Stimulated activated CD8-positive, alpha-beta memory T cell treated with anti-CD3 and anti-CD28 coated beads, Interleukin-15, amount 100 ng/mL, for 4 hours (primary cell): ENCODE data around the gene RCCD1.
"Not testable (repeated sequence)": the region's sequence is repeated elsewhere in the genome, so short reads cannot be mapped to it uniquely, and the experiment has no call there.

Experiments
- DNase-seq, 2 donors: peaks; one replicate each; pipeline ENCODE4 v3.0.0-alpha.2; 2020; ENCODE audit warnings: low read depth in 2 of 2

The RCCD1 gene

DNA sequence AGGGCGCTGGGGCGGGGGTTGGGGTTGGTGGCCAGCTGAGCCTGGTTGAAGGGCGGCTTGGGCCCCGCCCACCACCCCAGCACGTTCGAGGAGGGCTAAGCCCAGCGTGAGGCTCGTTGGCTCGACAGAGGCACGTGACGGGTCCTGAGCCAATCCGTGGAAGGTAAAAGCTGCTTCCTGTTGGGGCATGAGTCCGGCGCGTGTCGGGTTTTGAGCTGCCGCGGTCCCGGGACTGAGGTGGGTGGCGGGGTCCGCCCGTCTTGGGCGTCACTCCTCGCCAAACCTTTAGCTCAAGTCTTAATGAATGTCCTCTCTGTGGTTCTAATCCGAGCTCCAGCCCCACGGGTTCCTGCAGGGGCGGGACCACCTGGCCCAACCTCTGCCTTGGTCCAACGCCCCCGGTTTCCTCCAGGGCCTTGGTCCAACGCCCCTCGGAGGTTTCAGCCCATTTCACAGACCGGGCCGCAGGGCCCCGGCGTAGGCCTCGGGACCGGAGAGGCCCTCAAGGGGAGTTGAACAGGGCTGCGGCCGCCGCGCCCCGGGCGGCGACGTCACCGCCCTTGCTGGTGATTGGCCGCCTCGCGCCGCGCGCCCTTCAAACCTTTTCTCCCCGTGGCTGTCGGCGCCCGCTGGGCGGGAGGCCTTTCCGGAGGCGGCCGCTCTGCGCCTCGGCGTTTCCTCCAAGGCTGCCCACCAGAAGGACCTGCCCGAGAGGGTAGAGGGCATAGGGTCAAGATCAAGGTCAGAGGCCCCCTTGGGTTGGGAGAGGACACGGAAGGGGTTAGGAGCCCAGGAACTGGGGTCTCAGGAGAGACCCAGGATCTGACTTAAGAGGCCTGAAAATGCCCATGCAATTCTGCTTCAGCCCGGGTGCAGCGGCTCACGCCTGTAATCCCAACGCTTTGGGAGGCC is at the start of gene RCCD1:
RCCD1 (plus strand) TSS at position 173 of the 912 bp plus-strand sequence. CDS start 1,851 bp downstream, outside the sequence.
- peak; percentile 76 to 83 for DNase-seq

DNA sequence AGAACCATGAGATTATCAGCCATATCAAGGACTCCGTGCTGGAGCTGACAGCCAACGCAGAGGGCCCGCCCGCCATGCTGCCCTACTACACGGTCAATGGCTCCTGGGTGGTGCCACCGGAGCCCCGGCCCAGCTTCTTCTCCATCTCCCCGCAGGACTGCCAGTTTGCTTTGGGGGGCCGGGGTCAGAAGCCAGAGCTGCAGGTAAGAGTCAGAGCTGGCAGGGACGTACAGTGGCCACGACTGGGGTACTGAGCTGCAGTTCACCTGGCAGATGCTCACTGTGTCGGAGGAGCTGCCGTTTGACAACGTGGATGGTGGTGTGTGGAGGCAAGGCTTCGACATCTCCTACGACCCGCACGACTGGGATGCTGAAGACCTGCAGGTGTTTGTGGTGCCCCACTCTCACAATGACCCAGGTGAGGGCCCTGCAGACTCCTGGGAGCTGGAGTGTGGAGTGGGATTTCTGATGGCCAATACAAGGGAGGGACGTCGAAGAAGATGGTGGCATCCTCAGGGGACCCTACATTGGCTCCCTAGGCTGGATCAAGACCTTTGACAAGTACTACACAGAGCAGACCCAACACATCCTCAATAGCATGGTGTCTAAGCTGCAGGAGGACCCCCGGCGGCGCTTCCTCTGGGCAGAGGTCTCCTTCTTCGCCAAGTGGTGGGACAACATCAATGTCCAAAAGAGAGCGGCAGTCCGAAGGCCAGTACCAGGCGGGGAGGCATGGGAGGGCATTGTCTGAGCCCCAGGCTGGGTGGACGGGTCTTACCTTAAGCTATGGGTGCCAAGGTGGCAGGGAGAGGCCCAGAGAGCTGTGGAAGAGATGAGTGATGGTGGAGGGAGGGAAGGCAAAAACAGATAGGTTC is 49.1 kb upstream of the RCCD1 start:
- no peak for DNase-seq

DNA sequence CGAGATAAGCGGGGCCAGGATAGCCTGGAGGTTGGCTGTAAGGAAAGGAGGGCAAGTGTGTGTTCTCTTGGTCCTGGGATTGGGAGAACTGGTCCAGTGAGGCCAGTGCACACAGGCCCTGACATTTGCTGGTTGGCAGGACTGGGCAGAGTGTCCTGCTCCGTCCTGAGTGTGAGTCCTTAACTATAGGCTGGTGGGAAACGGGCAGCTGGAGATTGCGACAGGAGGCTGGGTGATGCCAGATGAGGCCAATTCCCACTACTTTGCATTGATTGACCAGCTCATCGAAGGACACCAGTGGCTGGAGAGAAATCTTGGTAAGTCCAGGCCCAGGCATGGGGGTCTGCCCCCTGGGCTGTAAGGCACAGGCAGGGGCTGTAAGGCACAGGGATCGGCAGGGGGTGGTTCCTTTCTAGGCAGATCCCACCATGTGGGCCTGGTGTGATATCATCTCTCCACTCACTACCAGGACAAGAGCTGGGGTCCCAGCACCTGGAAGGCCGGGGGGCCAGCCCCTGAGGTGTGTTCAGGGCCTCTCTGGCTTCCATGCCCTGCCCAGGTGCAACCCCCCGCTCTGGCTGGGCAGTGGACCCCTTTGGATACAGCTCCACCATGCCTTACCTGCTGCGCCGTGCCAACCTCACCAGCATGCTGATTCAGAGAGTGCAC is 48.4 kb upstream of the RCCD1 start:
- DNase-seq, result no peak

DNA sequence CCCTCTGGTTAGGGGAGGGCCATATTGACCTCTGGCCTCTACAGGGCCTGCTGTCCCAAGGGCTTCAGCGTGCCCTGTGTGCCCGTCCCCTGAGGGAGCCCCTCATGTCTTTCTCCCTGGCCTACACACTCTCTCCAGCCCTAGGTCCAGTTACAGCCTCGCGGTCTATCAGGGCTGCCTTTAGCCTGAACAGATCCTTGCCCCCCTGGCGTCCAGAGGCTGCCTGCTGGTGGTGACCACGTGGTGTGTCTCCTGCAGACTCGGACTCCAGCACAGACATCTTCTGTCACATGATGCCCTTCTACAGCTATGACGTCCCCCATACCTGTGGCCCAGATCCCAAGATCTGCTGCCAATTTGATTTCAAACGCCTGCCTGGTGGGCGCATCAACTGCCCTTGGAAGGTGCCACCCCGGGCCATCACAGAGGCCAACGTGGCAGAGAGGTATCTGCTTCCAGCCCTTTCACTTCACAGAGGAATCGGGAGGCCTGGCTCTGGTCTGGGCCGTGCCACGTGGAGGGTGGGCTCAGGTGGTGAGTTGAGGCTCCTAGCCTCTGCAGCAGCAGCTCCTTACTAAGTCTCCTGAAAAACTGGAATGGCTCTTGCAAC is 47.5 kb upstream of the RCCD1 start:
- no peak for DNase-seq

DNA sequence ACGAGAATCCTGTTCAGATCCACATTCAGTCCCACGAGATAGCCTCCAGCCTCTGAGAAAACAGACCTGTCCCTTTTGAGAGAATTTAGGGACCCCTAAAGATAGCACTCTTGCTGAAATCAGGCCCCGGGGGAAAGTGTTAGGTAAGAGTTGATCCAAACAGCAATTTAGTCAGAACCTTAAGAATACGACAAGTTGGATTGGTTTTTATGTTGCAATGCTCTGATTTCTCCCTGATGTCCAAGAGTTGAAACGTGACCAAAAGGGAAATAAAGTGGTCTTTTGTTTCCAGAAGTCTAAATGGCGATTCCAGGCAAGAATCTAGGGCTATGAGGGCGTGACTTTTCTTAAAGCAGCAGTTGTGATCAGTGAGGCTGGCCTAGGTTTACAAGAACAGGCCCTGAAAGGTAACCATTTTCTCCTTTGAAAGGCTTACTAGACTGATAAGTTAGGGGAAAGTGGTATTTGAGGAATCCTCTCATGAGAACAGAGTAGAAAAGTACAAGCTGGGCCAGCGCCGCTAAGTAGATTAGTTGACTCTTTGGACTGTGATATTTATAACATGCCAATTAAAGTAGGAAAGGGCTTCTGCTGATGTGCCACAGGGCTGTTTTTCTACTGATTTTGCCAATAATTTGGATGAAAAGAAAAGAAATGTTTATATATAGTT is 46.7 kb upstream of the RCCD1 start:
- no peak for DNase-seq

- not testable (repeated sequence) for DNase-seq
Measured at GRCh38 chr15:90909449-90909848, 45.2 kb upstream of the RCCD1 start.

DNA sequence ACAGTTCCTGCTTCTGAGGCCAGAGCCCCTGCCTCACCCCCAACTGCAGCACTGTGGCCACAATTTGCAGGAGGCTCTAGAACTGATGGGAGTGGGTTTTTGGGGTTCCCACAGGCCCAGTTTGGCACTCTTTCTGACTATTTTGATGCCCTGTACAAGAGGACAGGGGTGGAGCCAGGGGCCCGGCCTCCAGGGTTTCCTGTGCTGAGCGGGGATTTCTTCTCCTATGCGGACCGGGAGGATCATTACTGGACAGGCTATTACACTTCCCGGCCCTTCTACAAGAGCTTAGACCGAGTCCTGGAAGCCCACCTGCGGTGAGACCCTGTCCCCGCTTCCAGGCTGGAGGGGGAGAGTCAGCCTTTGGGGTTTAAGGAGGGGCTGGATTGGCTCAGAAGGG is 44.7 kb upstream of the RCCD1 start:
- no peak for DNase-seq

DNA sequence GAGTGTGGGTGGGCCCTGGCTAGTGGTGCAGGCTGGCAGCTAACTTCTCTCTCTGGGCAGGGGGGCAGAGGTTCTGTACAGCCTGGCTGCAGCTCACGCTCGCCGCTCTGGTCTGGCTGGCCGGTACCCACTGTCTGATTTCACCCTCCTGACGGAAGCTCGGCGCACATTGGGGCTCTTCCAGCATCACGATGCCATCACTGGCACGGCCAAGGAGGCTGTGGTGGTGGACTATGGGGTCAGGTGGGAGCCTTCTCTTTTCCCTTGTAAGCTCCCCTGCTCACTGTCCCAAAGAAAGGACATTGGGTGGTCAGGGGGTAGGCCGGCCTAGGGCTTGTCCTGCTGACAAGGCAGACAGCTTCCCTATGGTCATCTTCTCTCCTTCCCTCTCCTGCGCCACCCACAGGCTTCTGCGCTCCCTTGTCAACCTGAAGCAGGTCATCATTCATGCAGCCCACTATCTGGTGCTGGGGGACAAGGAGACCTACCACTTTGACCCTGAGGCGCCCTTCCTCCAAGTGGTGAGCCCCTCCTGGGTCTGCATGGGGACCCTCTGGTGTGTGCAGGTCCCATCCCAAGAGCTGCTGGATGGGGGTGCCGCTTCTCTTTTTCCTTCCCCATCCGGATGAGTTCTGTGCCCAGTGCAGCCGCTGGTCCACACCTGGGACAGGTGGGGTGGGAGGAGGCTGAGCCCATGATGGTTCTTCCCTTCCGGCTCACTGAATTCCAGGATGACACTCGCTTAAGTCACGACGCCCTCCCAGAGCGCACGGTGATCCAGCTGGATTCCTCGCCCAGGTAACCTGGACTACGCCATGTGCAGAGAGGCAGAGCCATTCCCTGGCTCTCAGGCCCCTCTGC is 44.0 kb upstream of the RCCD1 start:
- DNase-seq, result no peak

DNA sequence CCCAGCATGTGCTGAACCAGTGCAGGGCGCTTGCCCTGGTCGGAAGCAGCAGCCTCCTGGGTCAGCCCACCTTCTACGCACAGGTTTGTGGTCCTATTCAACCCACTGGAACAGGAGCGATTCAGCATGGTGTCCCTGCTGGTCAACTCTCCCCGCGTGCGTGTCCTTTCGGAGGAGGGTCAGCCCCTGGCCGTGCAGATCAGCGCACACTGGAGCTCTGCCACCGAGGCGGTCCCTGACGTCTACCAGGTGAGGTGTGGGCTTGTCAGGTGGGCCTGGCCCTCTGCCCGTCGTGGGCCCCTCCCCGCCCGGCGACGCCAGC is 43.4 kb upstream of the RCCD1 start:
- no peak for DNase-seq

DNA sequence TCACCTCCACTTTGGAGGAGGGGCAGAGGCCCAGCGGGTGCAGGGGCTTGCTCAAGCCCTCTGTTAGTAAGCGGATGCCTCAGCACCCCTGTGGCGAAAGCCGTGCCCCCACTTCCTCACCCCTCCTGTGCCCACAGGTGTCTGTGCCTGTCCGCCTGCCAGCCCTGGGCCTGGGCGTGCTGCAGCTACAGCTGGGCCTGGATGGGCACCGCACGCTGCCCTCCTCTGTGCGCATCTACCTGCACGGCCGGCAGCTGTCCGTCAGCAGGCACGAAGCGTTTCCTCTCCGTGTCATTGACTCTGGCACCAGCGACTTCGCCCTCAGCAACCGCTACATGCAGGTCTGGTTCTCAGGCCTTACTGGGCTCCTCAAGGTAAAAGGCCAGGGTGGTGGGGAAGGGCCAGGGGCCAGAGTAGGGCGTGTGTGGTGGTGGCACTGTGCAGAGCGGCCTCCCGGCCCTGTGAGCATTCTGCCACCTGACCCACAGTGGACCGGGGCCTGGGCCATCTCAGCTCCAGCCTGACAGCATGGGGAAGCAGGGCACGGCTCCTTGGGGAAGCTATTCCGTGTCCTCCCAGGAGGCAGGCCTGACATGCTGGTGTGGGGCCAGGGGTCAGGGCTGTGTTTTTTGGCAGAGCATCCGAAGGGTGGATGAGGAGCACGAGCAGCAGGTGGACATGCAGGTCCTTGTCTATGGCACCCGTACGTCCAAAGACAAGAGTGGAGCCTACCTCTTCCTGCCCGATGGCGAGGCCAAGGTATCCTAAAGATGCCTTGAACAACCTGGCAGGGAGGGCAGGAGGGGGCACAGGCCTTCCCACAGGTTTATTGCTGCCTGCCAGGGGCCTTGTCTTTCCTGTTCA is 42.5 kb upstream of the RCCD1 start:
- no peak for DNase-seq

DNA sequence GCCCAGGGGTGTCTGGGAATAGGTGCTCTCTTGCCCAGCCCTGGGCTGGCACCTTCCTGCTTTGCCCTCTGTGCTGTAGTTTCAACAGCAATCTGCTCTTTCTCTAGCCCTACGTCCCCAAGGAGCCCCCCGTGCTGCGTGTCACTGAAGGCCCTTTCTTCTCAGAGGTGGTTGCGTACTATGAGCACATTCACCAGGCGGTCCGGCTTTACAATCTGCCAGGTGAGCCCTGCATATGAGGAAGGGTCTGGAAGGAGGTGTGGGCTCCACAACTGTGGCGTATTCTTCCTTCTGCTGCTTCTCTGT is 42.0 kb upstream of the RCCD1 start:
- no peak for DNase-seq

DNA sequence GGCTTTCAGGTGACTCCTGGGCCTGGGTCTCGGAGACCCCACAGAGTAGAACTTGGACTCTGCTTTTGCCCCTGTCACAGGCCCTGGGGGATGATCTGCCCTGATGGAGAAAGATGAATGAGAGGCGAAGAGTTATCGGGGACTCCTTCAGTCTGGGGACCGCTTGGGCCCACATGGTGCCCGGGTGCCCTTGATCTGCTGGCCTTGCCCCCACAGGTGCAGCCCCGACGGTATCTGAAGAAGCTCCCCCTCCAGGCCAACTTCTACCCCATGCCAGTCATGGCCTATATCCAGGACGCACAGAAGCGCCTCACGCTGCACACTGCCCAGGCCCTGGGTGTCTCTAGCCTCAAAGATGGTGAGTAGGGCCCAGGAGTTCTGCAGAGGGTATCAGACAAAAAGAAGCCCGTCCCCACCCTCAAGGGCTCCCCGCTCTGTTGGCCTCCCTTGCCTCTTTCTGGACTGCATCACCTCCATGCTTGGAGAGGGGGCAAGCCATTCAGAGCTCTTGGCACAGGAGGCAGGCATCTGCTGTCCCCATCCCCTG is 41.2 kb upstream of the RCCD1 start:
- DNase-seq, result no peak

- DNase-seq, result no peak
Measured at GRCh38 chr15:90914305-90915080, 40.2 kb upstream of the RCCD1 start.

DNA sequence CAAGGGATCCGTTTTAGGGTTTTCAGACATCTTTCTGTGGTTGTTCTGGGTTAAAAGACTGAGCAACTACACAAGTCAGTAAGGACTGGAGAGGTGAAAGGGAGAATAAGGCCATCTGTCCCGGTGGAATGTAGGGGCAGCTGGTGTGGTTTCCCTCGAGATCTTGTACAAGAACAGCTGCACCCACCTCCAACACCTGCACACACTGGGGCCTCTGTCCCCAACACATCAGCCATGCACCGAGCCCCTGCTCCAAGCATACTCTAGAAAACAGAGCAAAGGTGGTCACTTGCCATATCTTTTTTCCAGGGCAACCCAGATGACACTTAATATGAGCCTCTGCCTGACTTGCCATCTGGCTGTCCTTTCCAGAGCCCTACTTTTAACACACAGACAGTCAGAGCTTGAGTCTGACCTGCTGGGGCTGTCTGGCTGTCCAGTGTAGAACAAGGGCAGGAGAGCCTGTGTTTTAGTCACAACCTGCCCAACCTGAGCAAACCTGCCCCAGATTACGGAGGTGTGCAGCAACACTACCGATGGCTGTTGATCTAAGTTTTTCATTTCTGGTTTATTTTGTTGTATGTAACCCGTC is 39.4 kb upstream of the RCCD1 start:
- DNase-seq, result no peak

DNA sequence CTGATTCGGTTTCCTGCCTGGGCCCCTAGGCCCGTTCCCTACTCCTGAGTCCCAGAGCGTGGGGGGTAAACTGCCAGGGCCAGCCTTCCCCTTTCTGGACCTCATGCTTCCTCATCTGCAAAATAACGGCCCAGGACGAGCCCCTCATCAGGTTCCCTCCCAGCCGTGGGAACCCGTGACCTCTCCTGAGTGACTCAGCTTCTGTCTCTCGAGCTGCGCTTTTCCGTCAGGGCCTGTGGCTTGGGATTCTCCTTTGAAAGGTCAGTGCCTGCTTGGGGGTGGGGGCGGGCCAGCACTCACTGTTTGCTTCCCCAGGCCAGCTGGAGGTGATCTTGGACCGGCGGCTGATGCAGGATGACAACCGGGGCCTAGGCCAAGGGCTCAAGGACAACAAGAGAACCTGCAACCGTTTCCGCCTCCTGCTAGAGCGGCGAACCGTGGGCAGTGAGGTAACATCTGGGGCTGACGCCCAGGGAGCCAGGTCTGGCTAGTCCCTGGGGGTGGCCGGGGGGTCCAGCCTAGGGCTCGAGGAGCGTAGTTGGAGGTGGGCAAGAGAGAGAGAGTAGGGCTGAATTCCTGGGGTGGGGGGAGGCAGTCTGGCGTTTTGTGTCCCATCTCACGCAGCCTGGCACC is 38.8 kb upstream of the RCCD1 start:
- no peak for DNase-seq

GRCh38 chr15:90916461-90916860 is 38.2 kb upstream of the RCCD1 start:
- no peak for DNase-seq

GRCh38 chr15:90917569-90917968 is 37.1 kb upstream of the RCCD1 start:
- DNase-seq, result no peak
